WTC11 (cell line): Measurements from ENCODE around the gene METTL6. TPM values are rescaled to one million over a fixed set of nuclear protein-coding genes. Genes with fewer than 3 reads are reported as not detected.
"Not testable (repeated sequence)": the region's sequence is repeated elsewhere in the genome, so short reads cannot be mapped to it uniquely, and the experiment has no call there.

ENCODE experiments used
- ATAC-seq: fragments of 200-7000 bp; cut with Tn5 transposase; 2 replicates; pipeline ENCODE4 v1.10.0; 2021; ENCODE audit warnings: mild to moderate bottlenecking, moderate library complexity
- CTCF ChIA-PET: fragments of 300-600 bp; sonication (Branson Sonifier 250); formaldehyde crosslinking; loops from one replicate; lab custom pipeline; 2021; ENCODE audit warnings: antibody characterized with exemption; lab: Charles Lee
- POLR2A ChIA-PET: fragments of 350-600 bp; sonication (Branson Sonifier 250); formaldehyde crosslinking; loops from one replicate; lab custom pipeline; 2021; ENCODE audit warnings: antibody characterized with exemption; lab: Charles Lee
- DNase-seq: peaks from one replicate; pipeline ENCODE4 v3.0.0; 2021; ENCODE audit warnings: low spot score
- H3K27ac Mint-ChIP-seq: 2 replicates; pipeline ENCODE4 v1.8.0; 2021; ENCODE audit warnings: mixed read lengths
- H3K27me3 Mint-ChIP-seq: 2 replicates; pipeline ENCODE4 v1.8.0; 2021; ENCODE audit warnings: low read depth, mild to moderate bottlenecking, moderate library complexity, mixed read lengths
- H3K36me3 Mint-ChIP-seq: 2 replicates; pipeline ENCODE4 v1.8.0; 2021; ENCODE audit warnings: mixed read lengths
- H3K4me1 Mint-ChIP-seq: 2 replicates; pipeline ENCODE4 v1.8.0; 2022; ENCODE audit warnings: mixed read lengths
- H3K4me3 Mint-ChIP-seq: 2 replicates; pipeline ENCODE4 v1.8.0; 2021; ENCODE audit warnings: mild to moderate bottlenecking, moderate library complexity, mixed read lengths
- H3K9me3 Mint-ChIP-seq: 2 replicates; pipeline ENCODE4 v1.8.0; 2021; ENCODE audit warnings: mixed read lengths
- AFF4 ChIP-seq: sonication (generic); formaldehyde crosslinking; IDR thresholded peaks from 2 replicates; pipeline ENCODE4 v1.8.1; 2023; ENCODE audit warnings: mild to moderate bottlenecking, missing genetic modification reagents, borderline replicate concordance
- ATF3 ChIP-seq: sonication (generic); formaldehyde crosslinking; conservative IDR thresholded peaks from 2 replicates; pipeline ENCODE4 v1.8.1; 2022; ENCODE audit warnings: mild to moderate bottlenecking, missing genetic modification reagents
- CREM ChIP-seq: sonication (generic); formaldehyde crosslinking; IDR thresholded peaks from 2 replicates; pipeline ENCODE4 v1.8.1; 2022; ENCODE audit warnings: mild to moderate bottlenecking, missing genetic modification reagents, moderate library complexity
- MXD4 ChIP-seq: fragments of 250-450 bp; sonication (Bioruptor Pico); IDR thresholded peaks from 2 replicates; pipeline ENCODE4 v1.8.0; 2021; ENCODE audit warnings: mild to moderate bottlenecking, moderate library complexity, borderline replicate concordance
- NFE2L1 ChIP-seq: sonication (generic); formaldehyde crosslinking; IDR thresholded peaks from 2 replicates; pipeline ENCODE4 v1.8.1; 2023; ENCODE audit warnings: missing genetic modification reagents
- NR2C2 ChIP-seq: sonication (generic); formaldehyde crosslinking; IDR thresholded peaks from 2 replicates; pipeline ENCODE4 v1.8.0; 2022; ENCODE audit warnings: mild to moderate bottlenecking, missing genetic modification reagents
- RELA ChIP-seq: sonication (generic); formaldehyde crosslinking; IDR thresholded peaks from 2 replicates; pipeline ENCODE4 v1.8.1; 2022; ENCODE audit warnings: missing genetic modification reagents, mild to moderate bottlenecking, borderline replicate concordance
- SMAD3 ChIP-seq: sonication (generic); formaldehyde crosslinking; IDR thresholded peaks from 2 replicates; pipeline ENCODE4 v1.8.0; 2022; ENCODE audit warnings: missing genetic modification reagents, mild to moderate bottlenecking, borderline replicate concordance
- TEAD1 ChIP-seq: sonication (generic); formaldehyde crosslinking; IDR thresholded peaks from 2 replicates; pipeline ENCODE4 v1.8.0; 2022; ENCODE audit warnings: mild to moderate bottlenecking, missing genetic modification reagents
- USF2 ChIP-seq: sonication (generic); formaldehyde crosslinking; IDR thresholded peaks from 2 replicates; pipeline ENCODE4 v1.8.1; 2023; ENCODE audit warnings: mild to moderate bottlenecking, missing genetic modification reagents, moderate library complexity
- ZBTB43 ChIP-seq: sonication (generic); formaldehyde crosslinking; IDR thresholded peaks from 2 replicates; pipeline ENCODE4 v1.8.1; 2023; ENCODE audit warnings: mild to moderate bottlenecking, missing genetic modification reagents
- ZNF263 ChIP-seq: sonication (generic); formaldehyde crosslinking; IDR thresholded peaks from 2 replicates; pipeline ENCODE4 v1.8.1; 2022; ENCODE audit warnings: low read depth, mild to moderate bottlenecking, moderate library complexity, missing genetic modification reagents
- total RNA-seq: library from RNA; stranded (reverse); gene quantifications from 3 replicates; pipeline ENCODE4 v1.2.3, GENCODE V29; 2021
- TF ChIP-seq, protein P1 (sequence below): sonication (generic); formaldehyde crosslinking; IDR thresholded peaks from 2 replicates; pipeline ENCODE4 v1.8.1; 2022; ENCODE audit warnings: mild to moderate bottlenecking, moderate library complexity, missing genetic modification reagents
- TF ChIP-seq, protein P2 (sequence below): sonication (generic); formaldehyde crosslinking; IDR thresholded peaks from 2 replicates; pipeline ENCODE4 v1.8.0; 2023; ENCODE audit warnings: missing genetic modification reagents
- TF ChIP-seq, protein P3 (sequence below): sonication (generic); formaldehyde crosslinking; IDR thresholded peaks from 2 replicates; pipeline ENCODE4 v1.8.0; 2022; ENCODE audit warnings: mild to moderate bottlenecking, missing genetic modification reagents

Gene METTL6
- total RNA-seq, 1 experiment from 2014 or later: 13.7 TPM

DNA sequence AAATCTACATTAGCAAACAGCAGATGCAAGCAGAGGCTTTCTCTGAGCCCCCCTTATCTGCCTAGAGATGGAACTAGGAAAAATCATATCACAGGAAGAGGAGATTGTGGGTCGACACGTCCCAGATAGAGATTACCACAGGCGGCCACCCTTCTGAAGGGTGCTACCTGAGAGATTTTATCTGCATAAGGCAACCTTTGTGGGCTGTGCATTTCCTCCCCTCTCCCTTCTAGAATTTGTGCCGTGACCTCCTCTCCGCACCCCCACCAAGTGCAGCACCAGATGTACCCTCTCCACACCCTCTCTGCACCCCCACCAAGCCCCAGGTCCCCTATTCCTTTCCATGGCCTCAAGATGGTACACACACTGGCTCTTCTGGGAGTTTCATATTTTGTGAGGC is 27.4 kb downstream of the METTL6 start (continued):
- TF ChIP-seq, protein P1, sequence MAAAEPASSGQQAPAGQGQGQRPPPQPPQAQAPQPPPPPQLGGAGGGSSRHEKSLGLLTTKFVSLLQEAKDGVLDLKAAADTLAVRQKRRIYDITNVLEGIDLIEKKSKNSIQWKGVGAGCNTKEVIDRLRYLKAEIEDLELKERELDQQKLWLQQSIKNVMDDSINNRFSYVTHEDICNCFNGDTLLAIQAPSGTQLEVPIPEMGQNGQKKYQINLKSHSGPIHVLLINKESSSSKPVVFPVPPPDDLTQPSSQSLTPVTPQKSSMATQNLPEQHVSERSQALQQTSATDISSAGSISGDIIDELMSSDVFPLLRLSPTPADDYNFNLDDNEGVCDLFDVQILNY (CRISPR knock-in tag): no peak

- ATAC-seq, H3K4me1 Mint-ChIP-seq, H3K4me3 Mint-ChIP-seq, DNase-seq, POLR2A ChIA-PET, H3K27ac Mint-ChIP-seq: not testable (repeated sequence)
- Mint-ChIP-seq H3K27me3 (peaks cover 26% of the 10 kb centered on the region), H3K36me3 (peaks cover 27% of the 10 kb centered on the region), H3K9me3 (peaks cover 34% of the 10 kb centered on the region)
- CTCF ChIA-PET: interaction anchor here (1.5 kb wide), 1 partner anchor 131 kb away, joined by 6 read pairs; no protein-coding TSS in a partner anchor
These were observed 28.6 kb downstream of the METTL6 start for GRCh38 chr3:15398731-15399133.

DNA sequence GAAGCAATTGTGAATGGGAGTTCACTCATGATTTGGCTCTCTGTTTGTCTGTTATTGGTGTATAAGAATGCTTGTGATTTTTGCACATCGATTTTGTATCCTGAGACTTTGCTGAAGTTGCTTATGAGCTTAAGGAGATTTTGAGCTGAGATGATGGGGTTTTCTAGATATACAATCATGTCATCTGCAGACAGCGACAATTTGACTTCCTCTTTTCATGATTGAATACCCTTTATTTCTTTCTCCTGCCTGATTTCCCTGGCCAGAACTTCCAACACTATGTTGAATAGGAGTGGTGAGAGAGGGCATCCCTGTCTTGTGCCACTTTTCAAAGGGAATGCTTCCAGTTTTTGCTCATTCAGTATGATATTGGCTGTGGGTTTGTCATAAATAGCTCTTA is 34.1 kb downstream of the METTL6 start:
- Mint-ChIP-seq H3K36me3 (peaks cover 27% of the 10 kb centered on the region), H3K27me3 (peaks cover 35% of the 10 kb centered on the region), H3K9me3 (peaks cover 42% of the 10 kb centered on the region)
- H3K27ac Mint-ChIP-seq, H3K4me1 Mint-ChIP-seq, ATAC-seq, DNase-seq, H3K4me3 Mint-ChIP-seq, CTCF ChIA-PET, POLR2A ChIA-PET: not testable (repeated sequence)

DNA sequence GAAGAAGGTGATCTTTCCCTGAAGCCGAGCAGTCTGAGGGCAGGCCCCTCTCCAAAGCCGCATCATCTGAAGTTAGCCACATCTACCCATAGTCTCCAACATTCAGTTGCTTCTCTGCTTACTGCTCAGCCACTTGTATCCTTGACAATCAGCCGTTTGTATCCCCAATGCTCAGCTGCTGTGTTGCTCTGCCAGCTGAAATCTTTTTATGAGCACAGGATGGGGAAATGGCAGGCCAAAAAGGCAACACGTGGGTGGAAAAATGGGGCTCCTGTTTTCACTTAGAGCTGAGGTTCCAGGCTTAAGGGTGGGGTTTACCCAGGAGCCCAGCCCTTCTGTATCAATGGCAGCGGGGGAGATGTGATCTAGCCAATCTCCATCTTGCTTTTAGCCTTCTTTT is 36.3 kb downstream of the METTL6 start:
- H3K9me3 Mint-ChIP-seq: peaks cover 36% of the 10 kb centered on the region
- ATAC-seq (no peak), DNase-seq (no peak)
- no peak overlapping the region for H3K27ac Mint-ChIP-seq
- POLR2A ChIA-PET: no interaction called here
- no peak overlapping the region for H3K4me3 Mint-ChIP-seq
- no peaks in the 10 kb centered on the region for H3K4me1 Mint-ChIP-seq
- peaks cover 22% of the 10 kb centered on the region for H3K27me3 Mint-ChIP-seq
- CTCF ChIA-PET: interaction anchor here (1.1 kb wide), 1 partner anchor 14 kb away, joined by 3 read pairs; no protein-coding TSS in a partner anchor
- TF ChIP-seq AFF4: no peak
- no peak for TF ChIP-seq USF2 (CRISPR knock-in tag)
- TF ChIP-seq ZNF263 (CRISPR knock-in tag): no peak
- TF ChIP-seq TEAD1 (CRISPR knock-in tag): no peak
- TF ChIP-seq SMAD3: no peak
- no peak for TF ChIP-seq NR2C2 (CRISPR knock-in tag)
- TF ChIP-seq, protein P2, sequence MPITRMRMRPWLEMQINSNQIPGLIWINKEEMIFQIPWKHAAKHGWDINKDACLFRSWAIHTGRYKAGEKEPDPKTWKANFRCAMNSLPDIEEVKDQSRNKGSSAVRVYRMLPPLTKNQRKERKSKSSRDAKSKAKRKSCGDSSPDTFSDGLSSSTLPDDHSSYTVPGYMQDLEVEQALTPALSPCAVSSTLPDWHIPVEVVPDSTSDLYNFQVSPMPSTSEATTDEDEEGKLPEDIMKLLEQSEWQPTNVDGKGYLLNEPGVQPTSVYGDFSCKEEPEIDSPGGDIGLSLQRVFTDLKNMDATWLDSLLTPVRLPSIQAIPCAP: no peak
- no peak for TF ChIP-seq ZBTB43 (CRISPR knock-in tag)
- TF ChIP-seq, protein P3, sequence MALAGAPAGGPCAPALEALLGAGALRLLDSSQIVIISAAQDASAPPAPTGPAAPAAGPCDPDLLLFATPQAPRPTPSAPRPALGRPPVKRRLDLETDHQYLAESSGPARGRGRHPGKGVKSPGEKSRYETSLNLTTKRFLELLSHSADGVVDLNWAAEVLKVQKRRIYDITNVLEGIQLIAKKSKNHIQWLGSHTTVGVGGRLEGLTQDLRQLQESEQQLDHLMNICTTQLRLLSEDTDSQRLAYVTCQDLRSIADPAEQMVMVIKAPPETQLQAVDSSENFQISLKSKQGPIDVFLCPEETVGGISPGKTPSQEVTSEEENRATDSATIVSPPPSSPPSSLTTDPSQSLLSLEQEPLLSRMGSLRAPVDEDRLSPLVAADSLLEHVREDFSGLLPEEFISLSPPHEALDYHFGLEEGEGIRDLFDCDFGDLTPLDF (CRISPR knock-in tag): no peak
- TF ChIP-seq CREM (CRISPR knock-in tag): no peak
- no peak for TF ChIP-seq NFE2L1 (CRISPR knock-in tag)
- TF ChIP-seq MXD4 (CRISPR knock-in tag): no peak
- TF ChIP-seq RELA (CRISPR knock-in tag): no peak
- TF ChIP-seq ATF3 (CRISPR knock-in tag): no peak
- H3K36me3 Mint-ChIP-seq: peaks cover 11% of the 10 kb centered on the region
